M059J (cell line): ENCODE data around the gene NBEAL2. TPM values are rescaled to one million over a fixed set of nuclear protein-coding genes. Genes with fewer than 3 reads are reported as not detected.

Source experiments
- DNase-seq: peaks from one replicate; pipeline ENCODE4 v3.0.0-alpha.2; 2012; ENCODE audit warnings: low read depth
- total RNA-seq: library from RNA; depleted of rRNA; stranded (reverse); fragments of >200 nt; shearing (Covaris generic); gene quantifications from 2 replicates; pipeline ENCODE4 v1.2.3, GENCODE V29; 2014

NBEAL2 gene
- total RNA-seq, 1 experiment from 2014 or later = 3.5 TPM

DNA sequence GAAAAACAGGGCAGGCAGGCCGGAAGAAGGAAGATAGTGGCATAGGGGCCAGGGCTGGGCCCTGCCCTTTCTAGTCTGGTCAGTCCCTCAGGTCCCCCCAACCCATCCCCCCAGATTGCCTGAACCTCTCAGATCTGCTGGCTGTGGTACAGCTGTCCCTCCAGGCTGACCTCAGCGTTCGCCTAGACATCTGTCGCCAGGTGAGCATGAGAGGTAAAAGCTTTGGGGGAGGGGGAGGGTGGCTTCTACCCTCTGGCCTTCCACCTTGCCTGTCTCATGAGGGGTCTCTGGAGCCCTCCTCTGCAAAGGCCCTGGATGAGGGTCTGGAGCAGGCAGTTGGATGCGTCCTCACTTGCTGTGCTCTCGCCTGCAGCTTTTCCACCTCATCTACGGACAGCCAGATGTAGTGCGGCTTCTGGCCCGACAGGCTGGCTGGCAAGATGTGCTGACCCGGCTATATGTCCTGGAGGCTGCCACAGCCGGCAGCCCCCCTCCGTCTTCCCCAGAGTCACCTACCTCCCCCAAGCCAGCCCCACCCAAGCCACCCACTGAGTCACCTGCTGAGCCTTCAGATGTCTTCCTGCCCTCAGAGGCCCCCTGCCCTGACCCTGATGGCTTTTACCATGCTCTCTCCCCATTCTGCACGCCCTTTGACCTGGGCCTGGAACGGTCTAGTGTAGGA, 20.2 kb downstream of the NBEAL2 start:
- no peak for DNase-seq

DNA sequence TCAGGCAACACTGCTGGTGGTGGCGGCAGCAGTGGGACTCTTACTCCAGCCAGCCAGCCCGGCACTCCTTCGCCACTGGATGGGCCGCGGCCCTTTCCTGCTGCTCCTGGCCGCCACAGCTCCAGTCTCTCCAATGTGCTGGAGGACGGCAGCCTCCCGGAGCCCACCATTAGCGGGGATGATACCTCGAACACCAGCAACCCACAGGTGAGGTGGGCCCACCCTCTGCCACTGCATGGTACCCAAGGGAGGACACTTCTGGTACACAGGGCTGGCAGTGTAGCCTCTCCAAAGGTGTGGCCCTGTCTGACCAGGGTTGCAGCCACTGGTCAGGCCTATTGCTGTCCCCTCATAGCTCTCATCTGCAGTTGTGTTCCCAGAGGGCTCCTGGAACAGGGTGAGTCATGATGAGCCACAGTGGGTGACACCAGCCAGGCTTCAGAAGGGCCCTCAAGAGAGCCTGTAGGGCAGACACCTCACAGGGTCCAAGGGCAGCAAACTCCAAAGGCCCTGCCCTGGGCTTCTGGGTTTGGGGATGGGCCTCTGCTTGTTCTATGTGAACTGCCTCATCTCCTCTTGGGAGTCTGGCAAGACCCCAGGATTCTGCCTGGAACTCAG, 20.8 kb downstream of the NBEAL2 start:
- DNase-seq = peak; percentile 69

DNA sequence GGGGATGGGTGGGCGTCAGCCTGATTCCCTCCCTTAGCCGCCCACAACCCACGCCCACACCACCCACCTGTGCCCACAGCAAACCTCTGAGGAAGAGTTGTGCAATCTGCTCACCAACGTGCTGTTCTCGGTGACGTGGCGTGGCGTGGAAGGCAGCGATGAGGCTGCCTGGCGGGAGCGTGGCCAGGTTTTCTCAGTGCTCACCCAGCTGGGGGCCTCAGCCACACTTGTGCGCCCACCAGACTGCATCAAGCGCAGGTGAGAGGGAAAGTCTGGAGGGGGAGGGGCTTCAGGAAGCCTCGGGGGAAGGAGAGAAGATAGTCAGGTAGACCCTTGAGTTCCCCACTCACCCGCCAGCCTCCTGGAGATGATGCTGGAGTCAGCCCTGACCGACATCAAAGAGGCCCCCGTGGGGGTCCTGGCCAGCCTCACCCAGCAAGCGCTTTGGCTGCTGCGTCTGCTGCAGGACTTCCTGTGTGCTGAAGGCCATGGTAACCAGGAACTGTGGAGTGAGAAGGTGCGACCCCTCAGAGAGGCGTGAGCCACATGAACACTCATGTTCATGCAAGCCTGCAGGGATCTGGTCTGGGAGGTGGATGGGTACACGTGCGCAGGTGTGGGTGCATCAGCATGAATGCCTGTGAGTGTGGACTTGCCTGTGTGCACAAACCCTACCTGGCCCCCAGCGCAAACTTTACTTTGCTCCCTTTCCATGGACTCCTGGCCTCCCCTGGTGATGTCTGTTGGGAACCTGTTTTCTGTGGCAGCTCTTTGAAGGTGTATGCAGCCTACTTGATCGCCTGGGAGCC, 21.7 kb downstream of the NBEAL2 start:
- DNase-seq = no peak

DNA sequence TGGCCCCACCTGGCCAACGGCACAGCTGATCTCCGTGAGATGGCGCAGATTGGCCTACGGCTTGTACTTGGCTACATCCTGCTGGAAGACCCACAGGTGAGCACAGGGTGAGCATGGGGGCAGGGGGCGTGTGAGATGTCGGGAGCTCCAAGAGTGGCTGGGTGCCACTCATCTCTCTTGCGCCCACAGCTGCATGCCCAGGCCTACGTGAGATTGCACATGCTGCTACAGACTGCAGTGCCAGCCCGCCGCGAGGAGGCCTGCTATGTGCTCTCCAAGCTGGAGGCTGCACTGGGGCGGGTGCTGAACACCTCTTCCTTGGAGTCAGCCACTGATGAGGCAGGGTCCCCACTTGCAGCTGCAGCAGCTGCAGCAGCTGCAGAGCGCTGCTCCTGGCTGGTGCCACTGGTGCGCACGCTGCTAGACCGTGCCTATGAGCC, 22.3 kb downstream of the NBEAL2 start:
- DNase-seq = no peak

DNA sequence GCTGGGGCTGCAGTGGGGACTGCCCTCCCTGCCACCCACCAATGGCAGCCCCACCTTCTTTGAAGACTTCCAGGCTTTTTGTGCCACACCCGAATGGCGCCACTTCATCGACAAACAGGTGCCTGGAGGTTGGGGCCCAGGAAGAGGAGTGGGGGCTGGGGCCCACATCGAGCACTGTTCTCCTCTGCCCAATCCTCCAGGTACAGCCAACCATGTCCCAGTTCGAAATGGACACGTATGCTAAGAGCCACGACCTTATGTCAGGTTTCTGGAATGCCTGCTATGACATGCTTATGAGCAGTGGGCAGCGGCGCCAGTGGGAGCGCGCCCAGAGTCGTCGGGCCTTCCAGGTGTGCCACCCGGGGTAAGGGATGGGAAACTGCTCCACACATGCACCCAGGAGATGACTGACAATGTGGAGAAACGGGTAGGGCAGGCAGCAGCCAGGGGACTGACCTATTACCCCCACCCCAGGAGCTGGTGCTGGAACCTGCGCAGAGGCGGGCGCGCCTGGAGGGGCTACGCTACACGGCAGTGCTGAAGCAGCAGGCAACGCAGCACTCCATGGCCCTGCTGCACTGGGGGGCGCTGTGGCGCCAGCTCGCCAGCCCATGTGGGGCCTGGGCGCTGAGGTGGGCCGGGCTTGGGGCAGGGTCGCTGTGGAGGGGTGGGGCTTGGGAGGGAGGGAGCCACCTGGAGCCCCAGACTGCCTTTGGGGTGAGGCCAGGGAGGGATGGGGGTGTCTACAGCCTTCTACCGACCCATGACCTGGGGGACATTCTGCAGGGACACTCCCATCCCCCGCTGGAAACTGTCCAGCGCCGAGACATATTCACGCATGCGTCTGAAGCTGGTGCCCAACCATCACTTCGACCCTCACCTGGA, 22.9 kb downstream of the NBEAL2 start:
- no peak for DNase-seq

DNA sequence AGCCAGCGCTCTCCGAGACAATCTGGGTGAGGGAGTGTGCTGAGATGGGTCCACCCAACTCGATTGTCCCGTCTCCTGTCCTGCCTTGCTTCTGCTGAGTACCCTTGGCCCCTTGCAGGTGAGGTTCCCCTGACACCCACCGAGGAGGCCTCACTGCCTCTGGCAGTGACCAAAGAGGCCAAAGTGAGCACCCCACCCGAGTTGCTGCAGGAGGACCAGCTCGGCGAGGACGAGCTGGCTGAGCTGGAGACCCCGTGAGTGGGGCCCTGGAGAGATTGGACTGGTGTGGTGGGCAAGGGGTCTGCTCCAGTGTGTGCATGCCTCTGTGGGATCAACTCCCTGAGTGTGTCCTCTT, 23.6 kb downstream of the NBEAL2 start:
- no peak for DNase-seq

DNA sequence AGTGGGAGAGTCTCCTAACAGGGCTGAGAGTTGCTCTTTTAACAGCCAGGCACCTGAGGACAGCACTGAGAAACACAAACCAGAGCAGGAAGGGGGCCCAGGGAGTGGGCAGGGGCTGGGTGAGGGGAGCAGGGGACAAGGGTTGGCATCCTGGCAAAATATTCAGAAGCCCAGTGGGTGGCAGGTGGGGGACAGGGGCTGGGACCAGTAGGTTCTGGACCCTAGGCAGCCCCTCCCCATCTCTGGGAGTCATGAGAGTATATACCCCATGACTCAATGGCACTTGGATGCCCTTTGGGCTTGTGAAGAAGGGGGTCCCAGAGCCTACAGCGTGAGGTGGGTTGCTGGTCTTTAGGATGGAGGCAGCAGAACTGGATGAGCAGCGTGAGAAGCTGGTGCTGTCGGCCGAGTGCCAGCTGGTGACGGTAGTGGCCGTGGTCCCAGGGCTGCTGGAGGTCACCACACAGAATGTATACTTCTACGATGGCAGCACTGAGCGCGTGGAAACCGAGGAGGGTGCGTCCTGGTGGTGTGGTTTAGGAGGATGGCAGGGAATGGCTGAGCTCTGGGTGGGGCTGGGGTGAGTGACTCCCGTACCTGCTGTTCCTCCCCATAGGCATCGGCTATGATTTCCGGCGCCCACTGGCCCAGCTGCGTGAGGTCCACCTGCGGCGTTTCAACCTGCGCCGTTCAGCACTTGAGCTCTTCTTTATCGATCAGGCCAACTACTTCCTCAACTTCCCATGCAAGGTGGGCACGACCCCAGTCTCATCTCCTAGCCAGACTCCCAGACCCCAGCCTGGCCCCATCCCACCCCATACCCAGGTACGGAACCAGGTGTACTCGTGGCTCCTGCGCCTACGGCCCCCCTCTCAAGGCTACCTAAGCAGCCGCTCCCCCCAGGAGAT, 24.2 kb downstream of the NBEAL2 start:
- DNase-seq = no peak

DNA sequence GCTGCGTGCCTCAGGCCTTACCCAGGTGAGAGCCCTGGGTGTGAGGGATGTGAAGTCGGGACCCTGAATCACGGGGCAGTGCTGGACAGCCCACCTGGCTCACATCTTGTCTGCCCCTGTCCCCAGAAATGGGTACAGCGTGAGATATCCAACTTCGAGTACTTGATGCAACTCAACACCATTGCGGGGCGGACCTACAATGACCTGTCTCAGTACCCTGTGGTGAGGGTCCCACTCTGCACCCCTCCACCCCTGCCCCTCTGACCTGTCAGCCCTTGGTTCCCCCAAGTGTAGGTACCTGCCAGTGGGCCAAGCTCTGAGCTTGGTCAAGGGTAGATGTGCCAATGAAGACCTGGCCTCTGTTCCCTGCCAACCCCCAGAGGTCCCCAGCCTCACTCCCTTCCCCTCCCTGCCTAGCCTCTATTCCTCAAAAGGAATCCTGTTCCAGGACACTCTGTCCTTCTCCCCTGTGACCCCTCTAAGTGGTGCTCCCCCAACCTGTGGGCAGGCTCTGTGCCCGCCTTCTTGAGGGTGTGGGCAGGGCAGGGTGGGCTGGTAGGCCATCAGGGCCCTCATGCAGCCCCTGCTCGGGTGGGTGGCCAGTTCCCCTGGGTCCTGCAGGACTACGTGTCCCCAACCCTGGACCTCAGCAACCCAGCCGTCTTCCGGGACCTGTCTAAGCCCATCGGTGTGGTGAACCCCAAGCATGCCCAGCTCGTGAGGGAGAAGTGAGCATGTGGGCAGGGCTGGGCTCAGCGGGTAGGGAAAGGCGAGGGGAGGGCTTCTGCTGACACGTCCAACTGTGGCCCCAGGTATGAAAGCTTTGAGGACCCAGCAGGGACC, 25.1 kb downstream of the NBEAL2 start:
- DNase-seq = no peak

DNA sequence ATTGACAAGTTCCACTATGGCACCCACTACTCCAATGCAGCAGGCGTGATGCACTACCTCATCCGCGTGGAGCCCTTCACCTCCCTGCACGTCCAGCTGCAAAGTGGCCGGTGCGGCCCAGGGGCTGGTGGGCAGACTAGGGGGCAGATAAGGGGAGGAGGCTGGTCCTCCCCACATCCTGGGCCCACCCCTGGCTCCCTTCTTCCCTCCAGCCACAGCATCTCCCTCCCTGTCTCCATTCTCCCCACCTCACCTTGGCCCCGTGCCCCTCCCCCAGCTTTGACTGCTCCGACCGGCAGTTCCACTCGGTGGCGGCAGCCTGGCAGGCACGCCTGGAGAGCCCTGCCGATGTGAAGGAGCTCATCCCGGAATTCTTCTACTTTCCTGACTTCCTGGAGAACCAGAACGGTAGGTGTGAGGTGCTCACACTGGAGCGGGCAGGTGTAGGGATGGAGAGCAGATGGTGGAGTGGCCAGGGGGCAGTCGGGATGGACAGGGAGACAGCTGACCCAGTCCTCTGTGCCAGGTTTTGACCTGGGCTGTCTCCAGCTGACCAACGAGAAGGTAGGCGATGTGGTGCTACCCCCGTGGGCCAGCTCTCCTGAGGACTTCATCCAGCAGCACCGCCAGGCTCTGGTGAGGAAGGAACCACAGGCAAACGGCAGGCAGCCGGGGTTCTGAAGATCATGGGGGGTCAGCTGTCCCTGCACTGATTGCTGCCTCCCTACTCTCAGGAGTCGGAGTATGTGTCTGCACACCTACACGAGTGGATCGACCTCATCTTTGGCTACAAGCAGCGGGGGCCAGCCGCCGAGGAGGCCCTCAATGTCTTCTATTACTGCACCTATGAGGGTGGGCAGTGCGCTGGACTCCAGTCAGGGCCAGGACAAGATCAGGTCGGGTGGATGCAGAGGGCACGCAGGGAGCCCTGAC, 26.0 kb downstream of the NBEAL2 start:
- DNase-seq = no peak

DNA sequence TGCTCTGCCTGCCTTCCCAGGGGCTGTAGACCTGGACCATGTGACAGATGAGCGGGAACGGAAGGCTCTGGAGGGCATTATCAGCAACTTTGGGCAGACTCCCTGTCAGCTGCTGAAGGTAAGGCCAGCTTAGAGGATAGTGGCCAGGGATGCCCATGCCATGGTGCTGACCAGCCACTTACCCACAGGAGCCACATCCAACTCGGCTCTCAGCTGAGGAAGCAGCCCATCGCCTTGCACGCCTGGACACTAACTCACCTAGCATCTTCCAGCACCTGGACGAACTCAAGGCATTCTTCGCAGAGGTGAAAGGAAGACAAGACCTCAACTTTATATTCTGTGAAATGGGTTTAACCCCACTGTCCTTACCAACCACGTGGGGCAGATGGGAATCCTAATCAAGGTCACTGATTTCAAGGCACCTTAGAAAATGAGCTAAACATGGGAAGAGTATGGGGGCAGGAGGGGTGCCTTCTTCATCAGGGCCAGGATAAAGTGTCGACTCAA, 26.7 kb downstream of the NBEAL2 start:
- no peak for DNase-seq

DNA sequence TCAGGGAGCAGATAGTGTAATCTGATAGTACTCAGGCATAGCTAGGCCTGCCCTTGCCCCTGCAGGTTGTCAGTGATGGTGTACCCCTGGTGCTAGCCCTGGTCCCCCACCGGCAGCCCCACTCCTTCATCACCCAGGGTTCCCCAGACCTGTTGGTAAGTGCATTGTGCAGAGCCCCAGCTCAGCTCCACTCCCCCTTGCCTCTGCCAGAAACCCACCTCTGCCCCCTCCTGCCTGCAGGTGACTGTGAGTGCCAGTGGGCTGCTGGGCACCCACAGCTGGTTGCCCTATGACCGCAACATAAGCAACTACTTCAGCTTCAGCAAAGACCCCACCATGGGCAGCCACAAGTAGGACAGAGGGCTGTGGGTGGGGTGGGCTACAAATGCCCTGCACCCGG, 27.5 kb downstream of the NBEAL2 start:
- no peak for DNase-seq

DNA sequence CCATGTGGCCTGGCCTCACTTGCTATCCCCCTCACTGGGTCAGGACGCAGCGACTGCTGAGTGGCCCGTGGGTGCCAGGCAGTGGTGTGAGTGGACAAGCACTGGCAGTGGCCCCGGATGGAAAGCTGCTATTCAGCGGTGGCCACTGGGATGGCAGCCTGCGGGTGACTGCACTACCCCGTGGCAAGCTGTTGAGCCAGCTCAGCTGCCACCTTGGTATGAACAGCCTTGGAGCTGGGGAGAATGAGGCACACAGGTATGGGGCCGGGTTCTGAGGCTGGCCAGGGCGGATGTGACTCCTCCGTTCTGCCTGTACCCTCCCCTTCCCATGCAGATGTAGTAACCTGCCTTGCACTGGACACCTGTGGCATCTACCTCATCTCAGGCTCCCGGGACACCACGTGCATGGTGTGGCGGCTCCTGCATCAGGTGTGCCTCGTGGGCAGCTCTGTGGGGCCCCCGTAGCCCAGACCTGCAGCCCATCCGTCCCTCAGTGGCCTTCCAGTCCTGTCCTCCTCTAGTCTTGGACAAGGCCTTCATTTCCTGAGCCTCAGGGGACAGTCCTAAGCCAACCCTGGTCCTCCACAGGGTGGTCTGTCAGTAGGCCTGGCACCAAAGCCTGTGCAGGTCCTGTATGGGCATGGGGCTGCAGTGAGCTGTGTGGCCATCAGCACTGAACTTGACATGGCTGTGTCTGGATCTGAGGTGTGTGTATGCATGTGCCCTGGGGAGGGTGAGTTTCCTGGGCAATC, 28.2 kb downstream of the NBEAL2 start:
- DNase-seq = no peak

DNA sequence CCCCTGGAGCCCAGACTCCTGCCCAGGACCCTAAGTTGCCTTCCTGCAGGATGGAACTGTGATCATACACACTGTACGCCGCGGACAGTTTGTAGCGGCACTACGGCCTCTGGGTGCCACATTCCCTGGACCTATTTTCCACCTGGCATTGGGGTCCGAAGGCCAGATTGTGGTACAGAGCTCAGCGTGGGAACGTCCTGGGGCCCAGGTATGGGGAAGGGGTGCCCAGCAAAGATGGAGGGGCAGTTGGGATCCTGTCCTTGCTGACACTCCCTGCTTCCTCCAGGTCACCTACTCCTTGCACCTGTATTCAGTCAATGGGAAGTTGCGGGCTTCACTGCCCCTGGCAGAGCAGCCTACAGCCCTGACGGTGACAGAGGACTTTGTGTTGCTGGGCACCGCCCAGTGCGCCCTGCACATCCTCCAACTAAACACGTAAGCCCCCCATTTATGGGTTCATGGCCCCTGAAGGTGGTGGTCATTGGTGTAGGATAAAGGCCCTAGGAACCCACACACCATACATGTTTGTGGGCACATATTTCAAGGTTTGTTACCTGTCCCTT, 28.8 kb downstream of the NBEAL2 start:
- DNase-seq = no peak

DNA sequence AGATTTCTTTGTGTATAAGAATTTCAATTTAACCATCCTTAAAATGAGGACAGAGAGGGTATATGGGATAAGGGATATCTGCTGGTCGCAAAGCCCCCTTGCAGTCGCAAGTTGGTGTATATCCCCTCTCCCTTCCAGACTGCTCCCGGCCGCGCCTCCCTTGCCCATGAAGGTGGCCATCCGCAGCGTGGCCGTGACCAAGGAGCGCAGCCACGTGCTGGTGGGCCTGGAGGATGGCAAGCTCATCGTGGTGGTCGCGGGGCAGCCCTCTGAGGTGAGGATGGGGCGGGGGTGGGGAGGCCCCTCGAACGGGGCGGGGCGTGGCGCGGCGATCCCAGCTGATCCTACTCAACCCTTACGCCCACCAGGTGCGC, 29.4 kb downstream of the NBEAL2 start:
- no peak for DNase-seq

DNA sequence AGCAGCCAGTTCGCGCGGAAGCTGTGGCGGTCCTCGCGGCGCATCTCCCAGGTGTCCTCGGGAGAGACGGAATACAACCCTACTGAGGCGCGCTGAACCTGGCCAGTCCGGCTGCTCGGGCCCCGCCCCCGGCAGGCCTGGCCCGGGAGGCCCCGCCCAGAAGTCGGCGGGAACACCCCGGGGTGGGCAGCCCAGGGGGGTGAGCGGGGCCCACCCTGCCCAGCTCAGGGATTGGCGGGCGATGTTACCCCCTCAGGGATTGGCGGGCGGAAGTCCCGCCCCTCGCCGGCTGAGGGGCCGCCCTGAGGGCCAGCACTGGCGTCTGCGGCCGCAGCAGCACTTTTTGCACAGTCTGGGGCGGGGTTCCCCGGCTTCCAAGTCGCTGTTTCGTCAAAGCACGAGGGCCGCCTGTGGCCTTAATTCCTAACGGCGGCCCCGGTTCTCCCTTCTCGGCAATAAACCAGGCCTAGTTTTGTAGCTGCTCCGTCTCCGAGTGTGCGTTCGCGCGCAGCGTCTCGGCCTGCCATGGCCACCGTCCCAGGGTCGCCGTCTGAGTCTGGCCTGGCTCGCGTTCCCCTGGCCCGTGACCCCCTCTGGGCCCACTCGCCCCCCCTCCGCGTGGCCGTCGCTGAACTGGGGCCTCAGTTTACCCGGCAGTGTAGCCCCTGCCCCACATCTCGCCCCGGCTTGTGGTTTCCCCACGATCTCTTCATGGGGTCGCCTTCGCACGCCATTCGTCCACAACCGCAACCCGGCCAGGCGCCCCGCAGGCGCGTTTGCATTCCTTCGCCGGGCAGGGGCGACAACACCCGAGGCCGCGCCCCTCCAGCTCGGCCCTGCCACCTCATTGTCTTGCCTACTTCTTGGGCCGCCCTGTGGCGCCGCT, 30.0 kb downstream of the NBEAL2 start:
- peak; percentile 81 for DNase-seq

DNA sequence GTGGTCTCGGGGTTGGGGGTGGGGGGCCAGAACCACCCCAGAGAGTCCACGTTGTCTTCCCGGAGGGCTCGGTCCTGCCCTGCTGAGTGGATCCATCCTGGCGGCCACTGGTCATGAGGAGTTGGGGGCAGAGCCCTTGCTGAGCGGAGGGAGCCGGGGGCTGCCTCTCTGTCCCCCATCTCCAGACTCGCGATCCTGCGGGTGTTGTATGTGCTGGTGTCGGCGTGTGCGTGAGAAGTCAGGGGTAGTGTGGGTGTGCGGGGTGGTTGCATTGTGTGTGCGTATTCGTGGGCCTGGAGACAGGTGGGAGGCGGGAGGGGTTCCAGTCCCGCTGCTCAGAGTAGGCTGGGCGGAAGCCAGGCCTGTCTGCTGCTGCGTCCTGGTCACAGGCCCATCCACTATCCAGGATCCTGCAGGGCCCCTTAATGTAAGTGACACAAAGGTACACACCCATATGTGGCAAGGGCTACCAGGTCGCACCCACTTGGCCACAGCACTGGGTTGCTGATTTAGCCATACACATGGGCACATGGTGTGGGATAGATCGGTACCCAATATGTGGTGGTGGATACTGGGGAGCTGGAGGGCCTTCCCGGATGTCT, 30.7 kb downstream of the NBEAL2 start:
- no peak for DNase-seq
